ENCODE measurements around the gene RAF1. TPM values are rescaled to one million over a fixed set of nuclear protein-coding genes. Genes with fewer than 3 reads are reported as not detected.

Gene RAF1
- total and polyA plus RNA-seq, 2 of the 8 experiments (the other 6 are each of a cell fraction or from before 2014, with no cell fraction given) = 103 to 118 TPM

- TF ChIP-seq, protein P1, sequence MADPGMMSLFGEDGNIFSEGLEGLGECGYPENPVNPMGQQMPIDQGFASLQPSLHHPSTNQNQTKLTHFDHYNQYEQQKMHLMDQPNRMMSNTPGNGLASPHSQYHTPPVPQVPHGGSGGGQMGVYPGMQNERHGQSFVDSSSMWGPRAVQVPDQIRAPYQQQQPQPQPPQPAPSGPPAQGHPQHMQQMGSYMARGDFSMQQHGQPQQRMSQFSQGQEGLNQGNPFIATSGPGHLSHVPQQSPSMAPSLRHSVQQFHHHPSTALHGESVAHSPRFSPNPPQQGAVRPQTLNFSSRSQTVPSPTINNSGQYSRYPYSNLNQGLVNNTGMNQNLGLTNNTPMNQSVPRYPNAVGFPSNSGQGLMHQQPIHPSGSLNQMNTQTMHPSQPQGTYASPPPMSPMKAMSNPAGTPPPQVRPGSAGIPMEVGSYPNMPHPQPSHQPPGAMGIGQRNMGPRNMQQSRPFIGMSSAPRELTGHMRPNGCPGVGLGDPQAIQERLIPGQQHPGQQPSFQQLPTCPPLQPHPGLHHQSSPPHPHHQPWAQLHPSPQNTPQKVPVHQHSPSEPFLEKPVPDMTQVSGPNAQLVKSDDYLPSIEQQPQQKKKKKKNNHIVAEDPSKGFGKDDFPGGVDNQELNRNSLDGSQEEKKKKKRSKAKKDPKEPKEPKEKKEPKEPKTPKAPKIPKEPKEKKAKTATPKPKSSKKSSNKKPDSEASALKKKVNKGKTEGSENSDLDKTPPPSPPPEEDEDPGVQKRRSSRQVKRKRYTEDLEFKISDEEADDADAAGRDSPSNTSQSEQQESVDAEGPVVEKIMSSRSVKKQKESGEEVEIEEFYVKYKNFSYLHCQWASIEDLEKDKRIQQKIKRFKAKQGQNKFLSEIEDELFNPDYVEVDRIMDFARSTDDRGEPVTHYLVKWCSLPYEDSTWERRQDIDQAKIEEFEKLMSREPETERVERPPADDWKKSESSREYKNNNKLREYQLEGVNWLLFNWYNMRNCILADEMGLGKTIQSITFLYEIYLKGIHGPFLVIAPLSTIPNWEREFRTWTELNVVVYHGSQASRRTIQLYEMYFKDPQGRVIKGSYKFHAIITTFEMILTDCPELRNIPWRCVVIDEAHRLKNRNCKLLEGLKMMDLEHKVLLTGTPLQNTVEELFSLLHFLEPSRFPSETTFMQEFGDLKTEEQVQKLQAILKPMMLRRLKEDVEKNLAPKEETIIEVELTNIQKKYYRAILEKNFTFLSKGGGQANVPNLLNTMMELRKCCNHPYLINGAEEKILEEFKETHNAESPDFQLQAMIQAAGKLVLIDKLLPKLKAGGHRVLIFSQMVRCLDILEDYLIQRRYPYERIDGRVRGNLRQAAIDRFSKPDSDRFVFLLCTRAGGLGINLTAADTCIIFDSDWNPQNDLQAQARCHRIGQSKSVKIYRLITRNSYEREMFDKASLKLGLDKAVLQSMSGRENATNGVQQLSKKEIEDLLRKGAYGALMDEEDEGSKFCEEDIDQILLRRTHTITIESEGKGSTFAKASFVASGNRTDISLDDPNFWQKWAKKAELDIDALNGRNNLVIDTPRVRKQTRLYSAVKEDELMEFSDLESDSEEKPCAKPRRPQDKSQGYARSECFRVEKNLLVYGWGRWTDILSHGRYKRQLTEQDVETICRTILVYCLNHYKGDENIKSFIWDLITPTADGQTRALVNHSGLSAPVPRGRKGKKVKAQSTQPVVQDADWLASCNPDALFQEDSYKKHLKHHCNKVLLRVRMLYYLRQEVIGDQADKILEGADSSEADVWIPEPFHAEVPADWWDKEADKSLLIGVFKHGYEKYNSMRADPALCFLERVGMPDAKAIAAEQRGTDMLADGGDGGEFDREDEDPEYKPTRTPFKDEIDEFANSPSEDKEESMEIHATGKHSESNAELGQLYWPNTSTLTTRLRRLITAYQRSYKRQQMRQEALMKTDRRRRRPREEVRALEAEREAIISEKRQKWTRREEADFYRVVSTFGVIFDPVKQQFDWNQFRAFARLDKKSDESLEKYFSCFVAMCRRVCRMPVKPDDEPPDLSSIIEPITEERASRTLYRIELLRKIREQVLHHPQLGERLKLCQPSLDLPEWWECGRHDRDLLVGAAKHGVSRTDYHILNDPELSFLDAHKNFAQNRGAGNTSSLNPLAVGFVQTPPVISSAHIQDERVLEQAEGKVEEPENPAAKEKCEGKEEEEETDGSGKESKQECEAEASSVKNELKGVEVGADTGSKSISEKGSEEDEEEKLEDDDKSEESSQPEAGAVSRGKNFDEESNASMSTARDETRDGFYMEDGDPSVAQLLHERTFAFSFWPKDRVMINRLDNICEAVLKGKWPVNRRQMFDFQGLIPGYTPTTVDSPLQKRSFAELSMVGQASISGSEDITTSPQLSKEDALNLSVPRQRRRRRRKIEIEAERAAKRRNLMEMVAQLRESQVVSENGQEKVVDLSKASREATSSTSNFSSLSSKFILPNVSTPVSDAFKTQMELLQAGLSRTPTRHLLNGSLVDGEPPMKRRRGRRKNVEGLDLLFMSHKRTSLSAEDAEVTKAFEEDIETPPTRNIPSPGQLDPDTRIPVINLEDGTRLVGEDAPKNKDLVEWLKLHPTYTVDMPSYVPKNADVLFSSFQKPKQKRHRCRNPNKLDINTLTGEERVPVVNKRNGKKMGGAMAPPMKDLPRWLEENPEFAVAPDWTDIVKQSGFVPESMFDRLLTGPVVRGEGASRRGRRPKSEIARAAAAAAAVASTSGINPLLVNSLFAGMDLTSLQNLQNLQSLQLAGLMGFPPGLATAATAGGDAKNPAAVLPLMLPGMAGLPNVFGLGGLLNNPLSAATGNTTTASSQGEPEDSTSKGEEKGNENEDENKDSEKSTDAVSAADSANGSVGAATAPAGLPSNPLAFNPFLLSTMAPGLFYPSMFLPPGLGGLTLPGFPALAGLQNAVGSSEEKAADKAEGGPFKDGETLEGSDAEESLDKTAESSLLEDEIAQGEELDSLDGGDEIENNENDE (IDR thresholded peaks at IDR 0.05; ENCODE audit: insufficient replicate concordance, low read length) = no peak
- no peak for TF ChIP-seq RAD21 (IDR thresholded peaks at IDR 0.05 in 1 of 2, conservative IDR thresholded peaks at IDR 0.05 in 1 of 2; ENCODE audit: low read depth in 2 of 2, low read length in 2 of 2)
- TF ChIP-seq POLR2A (IDR thresholded peaks at IDR 0.05; ENCODE audit: control extremely low read depth in 1 of 2, low read depth in 2 of 2, low read length in 2 of 2) = no peak
- TF ChIP-seq TEAD4 (IDR thresholded peaks at IDR 0.05; ENCODE audit: low read depth, low read length) = no peak
Observed at GRCh38 chr3:12627370-12627769, 36.5 kb downstream of the RAF1 start (continued).
